Measurements from ENCODE around the gene LYVE1. TPM values are rescaled to one million over a fixed set of nuclear protein-coding genes. Genes with fewer than 3 reads are reported as not detected.

Gene LYVE1
- total RNA-seq, 1 donor from 2014 or later = 25.6 TPM

DNA sequence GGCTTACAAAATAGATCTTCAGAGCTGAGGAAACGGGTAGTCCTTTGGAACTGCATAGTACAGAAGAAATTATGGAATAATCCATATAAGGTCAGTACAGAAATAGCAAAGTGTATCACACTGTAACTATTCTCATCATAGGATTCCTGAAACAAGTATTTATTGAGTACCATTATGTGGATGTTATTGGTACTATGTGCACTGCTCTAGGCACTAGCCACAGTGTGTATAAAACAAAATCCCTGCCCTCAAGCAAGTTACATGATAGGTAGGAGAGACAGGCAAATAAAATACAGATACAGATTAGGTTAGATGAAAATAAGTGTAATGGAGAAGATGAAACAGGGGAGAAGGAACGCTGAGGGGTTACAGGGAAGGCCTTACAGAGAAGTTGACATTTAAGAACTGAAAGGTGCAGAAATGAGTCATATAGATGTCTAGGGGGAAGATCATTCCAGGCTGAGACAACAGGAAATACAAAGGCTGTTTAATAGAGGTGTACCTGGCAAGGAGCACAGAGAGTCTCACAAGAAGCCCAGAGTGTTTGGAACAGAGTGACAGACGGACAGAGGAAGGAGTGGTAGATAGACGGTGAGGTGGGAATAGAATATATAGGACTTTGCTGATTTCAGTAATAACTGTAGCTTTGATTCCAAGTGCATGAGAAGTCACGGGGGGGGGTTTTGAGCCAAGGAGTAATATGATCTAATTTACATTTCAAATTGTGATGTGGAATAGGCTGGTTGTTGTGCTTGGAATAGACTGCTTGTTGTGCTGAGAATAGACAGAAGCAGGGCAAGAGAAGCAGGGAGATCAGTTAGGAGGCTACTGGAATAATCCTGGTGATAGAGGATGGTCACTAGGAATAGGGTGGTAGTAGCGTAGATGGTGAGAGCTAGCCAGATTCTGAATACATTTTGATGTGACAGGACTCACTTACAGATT lies 41.2 kb downstream of the LYVE1 start:
- ATAC-seq (no peak), DNase-seq (ENCODE audit: low spot score) (no peak)

DNA sequence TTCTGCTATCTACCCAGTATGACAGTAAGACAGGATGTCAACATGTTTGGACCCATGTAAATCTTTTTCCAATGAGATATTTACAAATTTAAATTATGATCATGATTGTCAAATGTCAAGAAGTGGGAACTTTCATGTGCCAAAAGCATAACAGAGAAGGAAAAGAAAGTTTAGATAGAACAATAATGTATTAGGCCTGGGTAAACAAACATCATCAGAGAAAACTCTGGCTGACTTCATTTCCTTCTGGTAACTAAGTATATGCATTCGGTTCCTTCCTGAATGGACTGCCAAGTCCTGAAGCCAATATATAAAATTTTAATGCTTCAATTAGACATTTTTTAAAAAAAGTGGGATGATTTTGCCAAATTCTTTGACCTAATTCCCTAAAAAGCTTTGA lies 44.0 kb downstream of the LYVE1 start:
- ATAC-seq (no peak), DNase-seq (ENCODE audit: low spot score) (no peak)

GRCh38 chr11:10522921-10523320 lies 45.5 kb downstream of the LYVE1 start:
- DNase-seq (ENCODE audit: low spot score) = no peak
- no peak for ATAC-seq

GRCh38 chr11:10522276-10522675 lies 46.2 kb downstream of the LYVE1 start:
- DNase-seq (ENCODE audit: low spot score) (no peak), ATAC-seq (no peak)

DNA sequence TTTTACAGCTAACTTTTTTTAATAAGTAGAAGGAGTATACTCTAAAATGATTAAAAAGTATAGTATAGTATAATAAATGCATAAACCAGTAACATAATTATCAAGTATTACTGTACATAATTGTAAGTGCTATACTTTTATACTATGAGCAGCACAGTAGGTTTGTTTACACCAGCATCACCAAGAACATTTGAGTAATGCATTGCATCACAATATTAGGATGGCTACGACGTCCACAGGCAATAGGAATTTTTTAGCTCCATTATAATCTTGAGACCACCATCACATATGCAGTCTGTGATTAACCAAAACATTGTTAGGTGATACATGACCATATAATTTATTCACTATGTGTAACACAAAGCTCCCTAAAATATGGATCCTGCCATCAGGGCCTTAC lies 47.9 kb downstream of the LYVE1 start:
- DNase-seq (ENCODE audit: low spot score) (no peak), ATAC-seq (no peak)

GRCh38 chr11:10519630-10520029 lies 48.8 kb downstream of the LYVE1 start:
- DNase-seq (ENCODE audit: low spot score) (no peak), ATAC-seq (no peak)

DNA sequence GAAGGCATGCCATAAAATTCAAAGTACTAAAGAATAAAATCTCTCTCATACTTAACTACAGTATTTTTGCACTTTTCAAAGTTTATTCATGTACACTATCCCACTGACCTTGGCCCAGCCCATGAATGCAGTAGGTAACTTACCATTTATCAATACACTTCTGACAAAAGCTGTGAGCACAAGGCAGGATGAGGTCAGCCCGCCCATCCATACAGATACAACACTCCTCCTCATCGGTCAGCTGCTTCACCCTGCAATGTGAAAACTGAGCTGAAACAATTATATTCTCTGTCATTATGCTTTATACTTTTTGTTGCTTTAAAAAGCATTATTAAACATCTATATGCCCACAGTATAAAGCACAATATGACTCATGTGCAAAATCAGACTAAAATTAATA lies 49.6 kb downstream of the LYVE1 start:
- no peak for ATAC-seq
- DNase-seq (ENCODE audit: low spot score) = no peak

- ATAC-seq (no peak), DNase-seq (ENCODE audit: low spot score) (no peak)
Observed at GRCh38 chr11:10518123-10518522, 50.3 kb downstream of the LYVE1 start.

DNA sequence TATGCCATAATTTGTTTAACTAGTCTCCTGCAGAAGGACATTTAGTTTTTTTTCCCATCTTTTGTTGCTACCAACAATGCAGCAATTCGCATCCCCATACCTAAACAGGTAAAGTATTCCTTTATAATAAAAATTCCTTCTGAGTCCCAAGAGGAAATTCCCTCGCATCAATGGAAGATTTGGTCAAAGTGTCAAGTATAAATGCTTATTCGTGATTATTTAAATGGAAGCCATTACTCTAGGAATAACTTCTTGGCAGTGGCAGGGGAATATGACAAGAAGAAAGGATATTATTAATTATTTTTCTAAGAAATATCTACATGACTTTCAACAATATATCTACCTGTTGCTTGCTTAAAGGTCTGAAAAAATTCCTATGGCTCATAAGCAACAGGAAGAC lies 53.0 kb downstream of the LYVE1 start:
- DNase-seq (ENCODE audit: low spot score) (no peak), ATAC-seq (no peak)

- no peak for ATAC-seq
Observed at GRCh38 chr11:10514709-10515108, 53.8 kb downstream of the LYVE1 start.

DNA sequence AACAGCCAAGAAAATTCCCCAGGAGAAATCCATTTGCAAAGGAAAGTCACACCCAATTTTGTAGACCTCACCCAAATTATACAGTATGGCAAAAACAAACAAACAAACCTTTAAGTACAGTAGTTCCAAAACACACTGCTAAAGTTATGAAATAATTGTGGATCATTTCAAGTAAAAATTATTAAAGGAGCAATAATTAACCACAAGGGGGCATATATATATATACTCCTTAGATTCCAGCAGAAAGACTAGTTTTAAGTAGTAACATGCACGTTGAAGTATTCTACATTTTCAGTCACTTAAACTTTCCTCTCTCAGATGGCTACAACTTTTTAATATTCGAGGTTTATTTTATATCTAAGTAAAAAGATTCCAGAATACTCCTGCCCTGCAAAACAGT lies 54.3 kb downstream of the LYVE1 start:
- ATAC-seq (no peak), DNase-seq (ENCODE audit: low spot score) (no peak)

More at GRCh38 chr11:10514709-10515108, 53.8 kb downstream of the LYVE1 start:
- no peak for DNase-seq (ENCODE audit: low spot score)

- ATAC-seq = no peak
- DNase-seq (ENCODE audit: low spot score) = no peak
Observed at GRCh38 chr11:10511181-10511621, 57.3 kb downstream of the LYVE1 start.

Other genes with a start within 250 kb of the LYVE1 start
- gene AMPD3, start 113.4 kb downstream of the LYVE1 start, total RNA-seq = 1.4 TPM
- 16.9 TPM for gene RNF141, start 27.5 kb downstream of the LYVE1 start, total RNA-seq
- 0.53 TPM for gene IRAG1, start 125.1 kb upstream of the LYVE1 start, total RNA-seq
- 16.1 TPM for gene CTR9, start 182.6 kb upstream of the LYVE1 start, total RNA-seq
- 318 TPM for gene EIF4G2, start 240.3 kb upstream of the LYVE1 start, total RNA-seq